IMR-90 (cell line): ENCODE measurements around the gene PDZRN3. TPM values are rescaled to one million over a fixed set of nuclear protein-coding genes. Genes with fewer than 3 reads are reported as not detected.

Source experiments
- ATAC-seq: fragments of 200-7000 bp; cut with Tn5 transposase; 2 replicates; pipeline ENCODE4 v1.9.1; 2020; ENCODE audit warnings: low read depth, mild to moderate bottlenecking, moderate library complexity
- BruUV-seq: library from RNA; stranded (reverse); fragments of 400-500 nt; replicated peaks from 2 replicates; lab custom pipeline; 2021; lab: Mats Ljungman, UMichigan
- CTCF ChIA-PET: fragments of 300-600 bp; formaldehyde crosslinking; extraction: SDS; loops from one replicate; lab custom pipeline; 2021; ENCODE audit warnings: antibody characterized with exemption; lab: Yijun Ruan, JAX
- POLR2A ChIA-PET: fragments of 300-600 bp; sonication (Branson Sonifier 250); formaldehyde crosslinking; loops from one replicate; lab custom pipeline; 2022; ENCODE audit warnings: antibody characterized with exemption; ENCODE audit not compliant: unreplicated experiment; lab: Charles Lee
- DNase-seq: peaks from one replicate; pipeline ENCODE4 v3.0.0; 2013
- H2AFZ ChIP-seq: replicated peaks from 2 replicates; pipeline ENCODE3; 2013; ENCODE audit warnings: low read length, mild to moderate bottlenecking; ENCODE audit not compliant: poor library complexity
- H2AK5ac ChIP-seq: 2 replicates; pipeline ENCODE4 v1.6.1; 2013; ENCODE audit warnings: low read depth, low read length, inconsistent platforms
- H2AK9ac ChIP-seq: replicated peaks from 2 replicates; pipeline ENCODE3; 2013; ENCODE audit warnings: mild to moderate bottlenecking, low read depth, low read length, moderate library complexity; ENCODE audit not compliant: poor library complexity
- H2BK120ac ChIP-seq: 2 replicates; pipeline ENCODE4 v1.6.1; 2013; ENCODE audit warnings: low read depth, low read length, inconsistent platforms
- H2BK15ac ChIP-seq: 3 replicates; pipeline ENCODE4 v1.6.1; 2013; ENCODE audit warnings: low read depth, low read length, inconsistent platforms
- H2BK20ac ChIP-seq: 2 replicates; pipeline ENCODE4 v1.6.1; 2013; ENCODE audit warnings: low read depth, mild to moderate bottlenecking, inconsistent platforms, low read length, moderate library complexity
- H2BK5ac ChIP-seq: 2 replicates; pipeline ENCODE4 v1.6.1; 2013; ENCODE audit warnings: mild to moderate bottlenecking, low read depth, low read length, inconsistent platforms; ENCODE audit not compliant: poor library complexity, severe bottlenecking
- H3K14ac ChIP-seq: replicated peaks from 2 replicates; pipeline ENCODE4 v1.6.1; 2013; ENCODE audit warnings: low read depth, low read length, inconsistent platforms
- H3K18ac ChIP-seq: 2 replicates; pipeline ENCODE4 v1.6.1; 2013; ENCODE audit warnings: low read depth, low read length, control low read depth
- H3K23ac ChIP-seq: 2 replicates; pipeline ENCODE4 v1.6.1; 2013; ENCODE audit warnings: low read depth, low read length, inconsistent platforms
- H3K27ac ChIP-seq: 2 replicates; pipeline ENCODE4 v1.5.1; 2013; ENCODE audit warnings: mild to moderate bottlenecking, control low read depth, low read length; ENCODE audit not compliant: insufficient read depth
- H3K27me3 ChIP-seq: 2 replicates; pipeline ENCODE4 v1.6.1; 2013; ENCODE audit warnings: low read length; ENCODE audit not compliant: control insufficient read depth, insufficient read depth
- H3K36me3 ChIP-seq: 2 replicates; pipeline ENCODE4 v1.6.1; 2013; ENCODE audit warnings: low read length, mixed read lengths; ENCODE audit not compliant: control insufficient read depth, insufficient read depth
- H3K4ac ChIP-seq: 2 replicates; pipeline ENCODE4 v1.6.1; 2013; ENCODE audit warnings: low read depth, low read length, inconsistent platforms
- H3K4me1 ChIP-seq: 2 replicates; pipeline ENCODE4 v1.6.1; 2013; ENCODE audit warnings: low read length, mixed read lengths; ENCODE audit not compliant: control insufficient read depth, insufficient read depth
- H3K4me2 ChIP-seq: 2 replicates; pipeline ENCODE4 v1.6.1; 2013; ENCODE audit warnings: low read depth, mild to moderate bottlenecking, control low read depth, low read length, moderate library complexity
- H3K4me3 ChIP-seq: 2 replicates; pipeline ENCODE4 v1.5.1; 2013; ENCODE audit warnings: low read depth, mild to moderate bottlenecking, control low read depth, low read length, moderate library complexity; ENCODE audit not compliant: insufficient read depth
- H3K56ac ChIP-seq: 2 replicates; pipeline ENCODE4 v1.6.1; 2013; ENCODE audit warnings: low read length, inconsistent platforms; ENCODE audit not compliant: insufficient read depth; ENCODE audit errors: extremely low read depth
- H3K79me1 ChIP-seq, 2 experiments: 2 replicates each; pipeline ENCODE4 v1.6.1; 2013; ENCODE audit warnings: low read length in 2 of 2, inconsistent platforms in 1 of 2, low read depth in 1 of 2
- H3K9ac ChIP-seq: 2 replicates; pipeline ENCODE4 v1.6.1; 2013; ENCODE audit warnings: low read depth, low read length, control low read depth
- H3K9me1 ChIP-seq: 2 replicates; pipeline ENCODE4 v1.6.1; 2013; ENCODE audit warnings: low read length, inconsistent platforms; ENCODE audit not compliant: insufficient read depth
- H3K9me3 ChIP-seq: 2 replicates; pipeline ENCODE4 v1.6.1; 2013; ENCODE audit warnings: low read length; ENCODE audit not compliant: control insufficient read depth, insufficient read depth
- H4K20me1 ChIP-seq: 2 replicates; pipeline ENCODE4 v1.6.1; 2013; ENCODE audit warnings: low read length, inconsistent platforms; ENCODE audit not compliant: insufficient read depth
- H4K5ac ChIP-seq: 2 replicates; pipeline ENCODE4 v1.6.1; 2013; ENCODE audit warnings: mild to moderate bottlenecking, low read depth, low read length, control low read depth
- H4K8ac ChIP-seq, 2 experiments: 2 replicates each; pipeline ENCODE4 v1.6.1; 2013; ENCODE audit warnings: low read depth in 2 of 2, low read length in 2 of 2, control low read depth in 1 of 2, inconsistent platforms in 1 of 2
- H4K91ac ChIP-seq: 2 replicates; pipeline ENCODE4 v1.6.1; 2013; ENCODE audit warnings: low read depth, low read length, inconsistent platforms; ENCODE audit not compliant: insufficient read depth
- BHLHE40 ChIP-seq: fragments of 150-350 bp; IDR thresholded peaks from 2 replicates; pipeline ENCODE4 v1.6.1; 2016; ENCODE audit warnings: mild to moderate bottlenecking, low read depth, low read length
- CEBPB ChIP-seq: IDR thresholded peaks from 2 replicates; pipeline ENCODE4 v1.6.1; 2012; ENCODE audit warnings: low read depth, low read length, improper control_type of control experiment
- CHD1 ChIP-seq: IDR thresholded peaks from 2 replicates; pipeline ENCODE4 v1.6.1; 2012; ENCODE audit warnings: low read depth, low read length, improper control_type of control experiment
- FOS ChIP-seq: fragments of 150-350 bp; IDR thresholded peaks from 2 replicates; pipeline ENCODE4 v1.6.1; 2016; ENCODE audit warnings: low read depth, low read length
- MAZ ChIP-seq: IDR thresholded peaks from 2 replicates; pipeline ENCODE4 v1.6.1; 2012; ENCODE audit warnings: low read depth, mild to moderate bottlenecking, low read length, improper control_type of control experiment, moderate library complexity, borderline replicate concordance
- MXI1 ChIP-seq: IDR thresholded peaks from 2 replicates; pipeline ENCODE4 v1.6.1; 2012; ENCODE audit warnings: low read depth, mild to moderate bottlenecking, low read length, moderate library complexity, borderline replicate concordance
- NFE2L2 ChIP-seq: fragments of 150-350 bp; IDR thresholded peaks from 2 replicates; pipeline ENCODE4 v1.6.1; 2016; ENCODE audit warnings: low read depth, mild to moderate bottlenecking, low read length
- POLR2A ChIP-seq: IDR thresholded peaks from 2 replicates; pipeline ENCODE4 v1.6.1; 2012; ENCODE audit warnings: mild to moderate bottlenecking, low read depth, low read length
- RAD21 ChIP-seq: IDR thresholded peaks from 2 replicates; pipeline ENCODE4 v1.6.1; 2012; ENCODE audit warnings: low read length, improper control_type of control experiment
- RCOR1 ChIP-seq: IDR thresholded peaks from 2 replicates; pipeline ENCODE4 v1.6.1; 2012; ENCODE audit warnings: mild to moderate bottlenecking, low read length, improper control_type of control experiment; ENCODE audit not compliant: insufficient replicate concordance
- RFX5 ChIP-seq: IDR thresholded peaks from 2 replicates; pipeline ENCODE4 v1.8.0; 2012; ENCODE audit warnings: low read depth, mild to moderate bottlenecking, low read length, moderate library complexity
- SMC3 ChIP-seq: fragments of 150-350 bp; IDR thresholded peaks from 2 replicates; pipeline ENCODE4 v1.6.1; 2016; ENCODE audit warnings: low read depth, mild to moderate bottlenecking, antibody characterized with exemption, low read length, moderate library complexity
- WGBS, 2 experiments: methylation state at CpG; one replicate each; pipeline versions ENCODE4 v1.1.5 to v1.1.7; 2013; ENCODE audit warnings: missing lambda C conversion rate in 2 of 2; ENCODE audit not compliant: insufficient read length in 1 of 2; ENCODE audit errors: extremely low coverage in 2 of 2; 5-methylcytosine and 5-hydroxymethylcytosine counted together
- dilution Hi-C: fragments of 300-500 bp; cut with HindIII; formaldehyde crosslinking; loops from one replicate; pipeline ENCODE4 v1.14.3; 2018; ENCODE audit warnings: low sequenced_read_pairs; ENCODE audit not compliant: unreplicated experiment
- in situ Hi-C: fragments of 300-500 bp; cut with MboI; formaldehyde crosslinking; loops from 3 replicates; pipeline ENCODE4 v1.14.3; 2019; ENCODE audit warnings: low sequenced_read_pairs, inconsistent platforms, mixed read lengths
- intact Hi-C: fragments of 100-400 bp; cut with micrococcal nuclease; formaldehyde crosslinking; loops from 2 replicates; pipeline ENCODE4 v1.10.0; 2022
- polyA plus RNA-seq, 3 experiments: library from polyadenylated mRNA; depleted of rRNA; stranded (reverse); fragments of >200 nt; gene quantifications; 2 replicates each; pipeline ENCODE4 v1.2.3, GENCODE V29; 2012; ENCODE audit warnings: low replicate concordance in 1 of 3
- total RNA-seq: library from RNA; depleted of rRNA; stranded (reverse); fragments of >200 nt; gene quantifications from 2 replicates; pipeline ENCODE4 v1.2.3, GENCODE V29; 2012
- TF ChIP-seq, protein P1 (sequence below): conservative IDR thresholded peaks from 2 replicates; pipeline ENCODE4 v1.5.1; 2012; ENCODE audit warnings: mild to moderate bottlenecking, low read depth, low read length, improper control_type of control experiment
- TF ChIP-seq, protein P2 (sequence below): fragments of 150-350 bp; IDR thresholded peaks from 2 replicates; pipeline ENCODE4 v1.6.1; 2017; ENCODE audit warnings: mild to moderate bottlenecking, antibody characterized with exemption, low read length, low read depth
- TF ChIP-seq, protein P3 (sequence below): fragments of 150-350 bp; IDR thresholded peaks from 2 replicates; pipeline ENCODE4 v1.6.1; 2016; ENCODE audit warnings: low read depth, mild to moderate bottlenecking, low read length, moderate library complexity, borderline replicate concordance

Gene PDZRN3
- total and polyA plus RNA-seq, 2 of the 4 experiments (the other 2 are of a cell fraction), result 9.4 to 17.0 TPM

DNA sequence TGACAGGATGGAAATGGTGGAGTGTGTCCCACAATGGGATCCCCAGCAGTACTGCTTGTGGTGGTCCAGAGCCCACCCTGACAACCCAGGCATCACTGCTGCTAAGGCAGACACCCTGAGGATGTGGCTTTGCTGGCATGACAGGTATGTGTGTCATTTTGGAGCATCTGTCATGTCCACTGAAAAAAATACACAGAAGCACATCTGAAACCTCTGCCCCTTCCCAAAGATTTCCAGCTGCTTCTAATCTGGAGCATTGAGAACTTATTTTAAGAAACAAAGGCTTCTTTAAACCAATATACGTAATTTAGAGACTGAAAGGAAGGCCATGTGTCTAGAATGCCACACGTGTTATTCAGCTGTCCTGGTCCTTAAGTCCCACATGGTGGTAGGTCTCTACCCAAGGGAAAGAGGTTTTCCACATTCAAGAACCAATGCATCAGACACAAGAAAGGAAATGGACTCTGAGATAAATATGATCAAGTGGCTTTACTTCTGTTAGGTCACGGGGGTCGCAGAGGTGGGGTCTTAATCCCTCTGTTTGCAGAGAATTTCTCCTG is 88.3 kb downstream of the PDZRN3 start:
- Histone ChIP-seq H4K20me1 (0 out of 2 replicates have a peak, but pooled peaks cover 3% of the 10 kb centered on the region), H3K27ac (no peak overlapping the region), H3K4me2 (no peak overlapping the region), H2BK120ac (no peak overlapping the region), H3K79me1 (peaks cover 0 to 17% of the 10 kb centered on the region in 2 experiments; a peak in 2 of 4 replicates), H3K36me3 (no peaks in the 10 kb centered on the region), H3K14ac (peak overlapping the region; percentile 76; the same call in 1 of the 2 replicates), H3K9me1 (peaks cover 10% of the 10 kb centered on the region), H4K91ac (peak overlapping the region; percentile 4; the same call in 1 of the 2 replicates), H2BK5ac (no peak overlapping the region), H3K4me3 (no peak overlapping the region), H3K27me3 (no peaks in the 10 kb centered on the region), H2AFZ (peak overlapping the region; percentile 49), H4K8ac (0 out of 4 replicates have a peak overlapping the region, but pooled peaks of 1 of the 2 experiments have one; percentile 27), H3K18ac (no peak overlapping the region), H3K9me3 (no peaks in the 10 kb centered on the region), H4K5ac (no peak overlapping the region), H3K9ac (no peak overlapping the region), H2AK5ac (no peak overlapping the region), H2AK9ac (no peak overlapping the region), H3K23ac (no peak overlapping the region), H2BK15ac (0 out of 3 replicates have a peak overlapping the region, but pooled peaks have one; percentile 44), H3K56ac (no peak overlapping the region), H3K4me1 (peaks cover 7% of the 10 kb centered on the region), H2BK20ac (no peak overlapping the region), H3K4ac (peak overlapping the region; percentile 71)
- ATAC-seq, result no peak
- CTCF ChIA-PET, result no interaction called here
- POLR2A ChIA-PET, result no interaction called here
- no TSS peak for BruUV-seq
- dilution Hi-C loops, result no loop called here
- no peak for DNase-seq
- no peak for TF ChIP-seq MAZ
- no peak for TF ChIP-seq CEBPB
- no peak for TF ChIP-seq FOS
- no peak for TF ChIP-seq CHD1
- TF ChIP-seq RAD21, result no peak
- TF ChIP-seq RFX5, result no peak
- TF ChIP-seq POLR2A, result no peak
- TF ChIP-seq, protein P1, sequence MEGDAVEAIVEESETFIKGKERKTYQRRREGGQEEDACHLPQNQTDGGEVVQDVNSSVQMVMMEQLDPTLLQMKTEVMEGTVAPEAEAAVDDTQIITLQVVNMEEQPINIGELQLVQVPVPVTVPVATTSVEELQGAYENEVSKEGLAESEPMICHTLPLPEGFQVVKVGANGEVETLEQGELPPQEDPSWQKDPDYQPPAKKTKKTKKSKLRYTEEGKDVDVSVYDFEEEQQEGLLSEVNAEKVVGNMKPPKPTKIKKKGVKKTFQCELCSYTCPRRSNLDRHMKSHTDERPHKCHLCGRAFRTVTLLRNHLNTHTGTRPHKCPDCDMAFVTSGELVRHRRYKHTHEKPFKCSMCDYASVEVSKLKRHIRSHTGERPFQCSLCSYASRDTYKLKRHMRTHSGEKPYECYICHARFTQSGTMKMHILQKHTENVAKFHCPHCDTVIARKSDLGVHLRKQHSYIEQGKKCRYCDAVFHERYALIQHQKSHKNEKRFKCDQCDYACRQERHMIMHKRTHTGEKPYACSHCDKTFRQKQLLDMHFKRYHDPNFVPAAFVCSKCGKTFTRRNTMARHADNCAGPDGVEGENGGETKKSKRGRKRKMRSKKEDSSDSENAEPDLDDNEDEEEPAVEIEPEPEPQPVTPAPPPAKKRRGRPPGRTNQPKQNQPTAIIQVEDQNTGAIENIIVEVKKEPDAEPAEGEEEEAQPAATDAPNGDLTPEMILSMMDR, result no peak
- TF ChIP-seq NFE2L2, result no peak
- TF ChIP-seq BHLHE40, result no peak
- TF ChIP-seq RCOR1, result no peak
- no peak for TF ChIP-seq SMC3
- TF ChIP-seq MXI1, result no peak
- TF ChIP-seq, protein P2, sequence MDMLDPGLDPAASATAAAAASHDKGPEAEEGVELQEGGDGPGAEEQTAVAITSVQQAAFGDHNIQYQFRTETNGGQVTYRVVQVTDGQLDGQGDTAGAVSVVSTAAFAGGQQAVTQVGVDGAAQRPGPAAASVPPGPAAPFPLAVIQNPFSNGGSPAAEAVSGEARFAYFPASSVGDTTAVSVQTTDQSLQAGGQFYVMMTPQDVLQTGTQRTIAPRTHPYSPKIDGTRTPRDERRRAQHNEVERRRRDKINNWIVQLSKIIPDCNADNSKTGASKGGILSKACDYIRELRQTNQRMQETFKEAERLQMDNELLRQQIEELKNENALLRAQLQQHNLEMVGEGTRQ, result no peak
- TF ChIP-seq, protein P3, sequence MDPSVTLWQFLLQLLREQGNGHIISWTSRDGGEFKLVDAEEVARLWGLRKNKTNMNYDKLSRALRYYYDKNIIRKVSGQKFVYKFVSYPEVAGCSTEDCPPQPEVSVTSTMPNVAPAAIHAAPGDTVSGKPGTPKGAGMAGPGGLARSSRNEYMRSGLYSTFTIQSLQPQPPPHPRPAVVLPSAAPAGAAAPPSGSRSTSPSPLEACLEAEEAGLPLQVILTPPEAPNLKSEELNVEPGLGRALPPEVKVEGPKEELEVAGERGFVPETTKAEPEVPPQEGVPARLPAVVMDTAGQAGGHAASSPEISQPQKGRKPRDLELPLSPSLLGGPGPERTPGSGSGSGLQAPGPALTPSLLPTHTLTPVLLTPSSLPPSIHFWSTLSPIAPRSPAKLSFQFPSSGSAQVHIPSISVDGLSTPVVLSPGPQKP, result no peak
- no CpG with 5 or more reads among the region's 4 CpGs for WGBS, 2 experiments
- in situ Hi-C loops, result no loop called here
- intact Hi-C loops, result no loop called here
